Stimulated activated CD8-positive, alpha-beta memory T cell treated with anti-CD3 and anti-CD28 coated beads, Interleukin-4, amount 100 ng/mL, for 4 hours (primary cell): ENCODE data around the gene BICRA.

Source experiments
- DNase-seq, 2 donors: peaks; one replicate each; pipeline ENCODE4 v3.0.0-alpha.2; 2020; ENCODE audit warnings: low read depth in 2 of 2, low spot score in 1 of 2

The BICRA gene

GRCh38 chr19:47600246-47601179, 8.4 kb upstream of the BICRA start:
- DNase-seq: peak; percentile 99 to 100

- DNase-seq: no peak
Measured at GRCh38 chr19:47601180-47601904, 7.6 kb upstream of the BICRA start.

DNA sequence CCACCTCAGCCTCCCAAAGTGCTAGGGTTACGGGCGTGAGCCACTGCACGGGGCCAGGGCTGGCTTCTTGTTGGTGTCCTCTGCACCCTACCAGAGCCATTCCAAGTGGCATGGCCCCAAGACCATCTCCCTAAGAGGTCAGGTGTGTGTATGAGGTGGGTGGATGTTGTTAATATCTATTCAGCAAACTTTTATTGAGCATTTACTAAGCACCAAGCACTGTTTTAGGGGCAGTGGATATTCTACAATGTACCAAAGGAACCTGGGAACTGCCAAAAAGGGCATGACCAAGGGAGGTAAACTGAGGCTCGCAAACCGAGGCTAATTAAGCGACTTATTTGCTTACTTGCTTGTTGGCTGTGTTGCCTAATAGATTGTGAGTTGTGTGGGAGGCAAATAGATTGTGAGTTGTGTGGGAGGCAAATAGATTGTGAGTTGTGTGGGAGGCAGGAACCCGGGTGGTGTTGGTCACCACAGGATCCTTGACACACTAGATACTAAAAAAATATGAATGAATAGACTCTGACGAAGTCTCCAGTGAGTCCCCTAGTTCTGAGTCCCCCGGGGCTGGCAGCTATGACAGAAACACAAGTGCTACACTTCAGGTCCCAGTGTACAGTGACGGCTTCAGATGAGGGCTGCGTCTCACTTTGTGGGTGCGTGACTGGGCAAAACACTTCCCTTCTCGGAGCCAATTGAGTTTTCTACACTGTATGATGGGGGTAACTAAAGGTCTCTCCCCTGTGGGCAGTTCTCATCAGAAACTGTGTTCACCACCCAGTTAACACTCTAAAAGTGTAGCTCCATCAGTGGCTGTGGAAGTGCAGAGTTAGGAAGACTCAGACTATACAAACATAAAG, 5.0 kb upstream of the BICRA start:
- no peak for DNase-seq

DNA sequence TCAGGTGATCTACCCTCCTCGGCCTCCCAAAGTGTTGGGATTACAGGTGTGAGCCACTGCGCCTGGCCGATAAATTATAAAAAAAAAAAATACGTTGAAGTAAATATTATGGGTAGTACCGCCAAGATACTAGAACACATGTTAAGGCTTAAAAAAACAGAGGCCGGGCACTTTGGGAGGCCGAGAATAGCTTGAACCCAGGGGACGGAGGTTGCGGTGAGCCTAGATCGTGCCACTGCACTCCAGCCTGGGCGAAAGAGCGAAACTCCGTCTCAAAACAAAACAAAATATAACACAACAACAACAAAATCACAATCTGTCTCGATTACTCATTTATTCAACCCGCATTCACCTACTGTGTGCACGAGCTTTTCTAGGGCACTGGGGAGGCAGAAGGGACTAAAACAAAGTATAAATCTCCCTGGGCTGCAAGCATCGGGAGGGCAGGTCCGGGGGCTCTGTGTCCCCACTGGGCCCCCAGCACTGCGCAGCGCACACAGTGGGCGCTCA, 1.3 kb upstream of the BICRA start:
- DNase-seq: no peak

DNA sequence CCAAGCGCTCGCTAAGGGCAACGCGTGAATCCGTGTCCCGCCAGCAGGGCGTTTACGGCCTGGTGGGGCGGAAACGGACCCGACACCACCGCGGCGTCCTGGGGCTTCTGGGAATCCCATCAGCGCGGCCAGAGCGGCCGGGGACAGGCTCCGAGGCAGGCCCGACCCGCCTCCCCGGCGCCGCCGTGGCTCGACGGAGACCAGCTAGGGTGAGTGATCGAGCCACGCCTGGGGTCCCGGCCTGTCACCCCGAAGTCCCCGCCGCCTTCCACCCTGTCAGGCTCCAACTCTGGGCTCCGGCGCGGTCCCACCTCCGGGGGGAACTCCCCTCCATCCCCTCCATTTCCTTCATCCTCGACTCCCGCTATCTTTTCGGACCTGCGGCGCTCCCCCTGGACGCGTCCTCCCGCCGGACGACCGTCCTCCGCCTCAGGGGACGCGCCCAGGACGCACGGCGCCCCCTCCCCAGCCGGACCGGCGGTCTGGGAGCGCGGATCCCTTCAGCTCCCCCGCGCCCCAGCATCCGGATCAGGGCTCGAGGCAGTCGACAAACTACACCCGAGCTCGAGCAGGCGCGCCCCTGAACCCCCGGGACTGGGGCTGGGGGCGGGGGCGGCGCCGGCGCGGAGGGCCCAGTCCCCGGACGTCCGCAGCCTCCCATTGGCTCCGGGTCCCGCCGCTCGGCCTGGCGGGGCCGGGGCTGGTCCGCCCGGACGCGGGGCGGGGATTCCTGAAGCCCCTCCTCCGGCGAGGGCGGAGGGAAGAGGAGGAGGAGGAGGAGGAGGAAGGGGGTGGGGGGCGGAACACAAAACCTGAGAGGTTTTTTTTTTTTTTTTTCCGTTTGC, 638 bp upstream of the BICRA start:
- peak; percentile 84 to 92 for DNase-seq

DNA sequence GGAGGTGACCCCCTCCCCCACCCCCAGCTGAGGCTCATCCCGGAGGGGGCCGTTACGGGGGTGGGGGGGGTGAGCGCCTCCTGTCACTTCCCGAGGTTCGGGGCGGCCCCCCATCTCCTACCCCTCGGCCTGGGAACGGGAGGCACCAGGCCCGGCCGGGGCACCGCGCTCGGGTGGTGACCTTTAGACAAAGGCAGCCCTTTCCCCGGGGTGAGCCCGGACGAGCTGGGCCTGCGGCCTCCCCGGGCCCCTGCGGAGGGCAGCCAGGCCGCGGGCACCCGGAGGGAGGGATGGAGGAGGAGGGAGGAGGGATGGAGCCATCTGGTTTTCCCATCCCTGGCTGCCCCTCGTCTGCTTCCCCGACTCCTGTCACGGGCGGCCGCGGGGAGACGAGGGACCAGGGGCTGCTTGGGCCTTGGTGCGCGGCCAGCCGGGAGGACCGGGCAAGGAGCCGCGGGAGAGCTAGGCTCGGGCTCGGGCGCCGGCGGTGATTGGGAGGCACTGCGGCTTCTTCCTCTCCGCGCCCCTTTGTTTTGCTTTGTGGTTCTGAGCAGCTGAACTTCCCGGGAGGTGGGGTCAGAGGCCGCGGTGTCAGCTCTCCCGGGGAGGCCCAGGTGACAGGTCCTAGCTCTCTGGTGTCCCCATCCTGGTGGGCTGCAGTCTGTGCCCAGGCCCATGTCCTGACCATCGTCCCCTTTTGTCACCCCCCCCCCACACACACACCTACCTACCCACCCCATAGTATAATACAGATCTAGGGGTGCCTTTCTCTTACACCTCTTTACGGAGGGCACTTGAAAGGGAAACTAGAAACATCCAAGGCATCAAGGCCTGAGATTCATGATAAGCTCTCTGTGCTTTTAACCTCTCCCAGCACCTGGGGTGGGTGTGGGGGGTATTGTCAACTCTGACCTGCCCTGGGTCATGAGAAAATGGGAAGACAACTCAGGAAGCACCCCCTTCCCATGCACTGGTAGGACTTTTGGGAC, 1.3 kb downstream of the BICRA start:
- no peak for DNase-seq

GRCh38 chr19:47610902-47611301, 2.0 kb downstream of the BICRA start:
- no peak for DNase-seq

DNA sequence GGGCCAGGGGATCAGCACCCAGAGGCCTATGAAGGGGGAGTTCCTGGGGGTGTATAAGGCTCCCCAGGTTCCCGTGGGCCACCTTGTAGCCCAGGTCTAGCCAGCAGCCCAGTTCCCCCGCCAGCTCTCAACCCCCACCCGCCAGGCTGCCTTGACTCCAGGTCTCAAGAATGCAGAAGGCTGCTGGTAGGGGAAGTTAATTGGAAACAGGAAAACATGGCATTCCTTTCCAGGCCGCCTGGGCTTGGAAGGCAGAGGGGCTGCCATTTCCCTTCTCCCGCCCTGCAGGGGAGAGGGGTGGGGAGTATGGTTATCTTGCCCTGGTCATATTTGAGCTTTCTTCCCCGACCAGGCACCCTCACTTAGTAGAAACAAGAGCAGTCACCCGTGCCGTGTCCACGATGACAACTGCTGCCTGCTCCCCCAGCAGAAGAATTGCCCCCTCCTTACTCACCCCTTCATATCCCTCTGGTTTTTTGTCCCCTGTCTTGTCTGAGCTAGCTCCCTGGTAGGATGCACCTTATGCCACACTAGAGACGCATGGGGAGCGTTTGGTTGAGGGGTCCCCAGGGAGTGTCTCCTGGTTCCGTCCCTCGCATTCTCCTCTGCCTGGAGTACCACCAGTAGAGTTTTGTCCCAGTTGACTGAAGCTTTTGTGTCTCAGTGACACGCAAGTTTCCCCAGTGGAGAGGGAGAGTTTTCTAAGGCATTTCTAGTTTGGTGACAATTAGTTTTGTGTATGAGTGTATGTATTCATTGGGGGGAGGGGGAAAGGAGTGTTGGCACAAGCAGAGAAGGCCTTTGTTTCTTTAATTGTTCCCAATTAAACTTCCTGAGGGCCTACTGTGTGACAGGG, 4.5 kb downstream of the BICRA start:
- DNase-seq: no peak

- DNase-seq: no peak
Measured at GRCh38 chr19:47614021-47614295, 5.0 kb downstream of the BICRA start.

- DNase-seq: no peak
Measured at GRCh38 chr19:47614559-47614958, 5.6 kb downstream of the BICRA start.

DNA sequence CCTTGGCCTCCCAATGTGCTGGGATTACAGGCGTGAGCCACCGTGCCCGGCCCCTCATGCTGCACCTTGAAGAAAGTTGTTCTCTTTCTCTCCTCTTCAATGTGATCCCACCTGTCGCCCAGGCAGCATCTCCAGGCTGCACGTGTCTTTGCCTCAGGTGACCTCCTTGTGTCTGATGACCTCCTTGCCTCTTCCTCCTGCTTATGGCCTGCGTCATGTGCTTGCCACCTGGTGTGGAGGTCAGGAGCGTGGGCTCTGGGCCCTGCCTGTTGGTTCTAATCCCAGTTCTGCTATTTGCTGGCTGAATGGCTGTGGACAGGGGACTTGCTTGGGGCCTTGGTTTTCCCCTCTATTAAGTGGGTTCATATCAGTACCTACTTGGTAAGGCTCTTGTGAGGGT, 6.3 kb downstream of the BICRA start:
- no peak for DNase-seq

DNA sequence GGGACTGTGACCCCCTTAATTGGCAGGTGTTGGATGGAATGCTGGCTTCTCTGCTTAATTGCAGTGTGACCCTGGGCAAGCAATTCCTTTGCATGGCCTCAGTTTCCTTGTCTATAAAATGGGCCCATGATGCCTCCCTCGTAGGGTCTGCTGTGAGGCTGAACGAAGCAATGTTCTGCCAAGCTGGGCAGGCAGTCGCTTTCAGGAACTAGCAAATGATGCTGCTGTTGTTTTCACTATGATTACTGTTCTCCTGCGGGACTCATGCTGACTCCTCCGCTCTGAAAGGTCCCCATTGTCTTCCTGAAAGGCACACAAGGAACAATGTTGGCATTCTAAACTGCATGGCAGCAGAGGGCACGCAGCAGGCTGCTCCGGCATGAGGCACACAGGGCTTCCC, 6.8 kb downstream of the BICRA start:
- DNase-seq: no peak

GRCh38 chr19:47618771-47619170, 9.8 kb downstream of the BICRA start:
- no peak for DNase-seq

DNA sequence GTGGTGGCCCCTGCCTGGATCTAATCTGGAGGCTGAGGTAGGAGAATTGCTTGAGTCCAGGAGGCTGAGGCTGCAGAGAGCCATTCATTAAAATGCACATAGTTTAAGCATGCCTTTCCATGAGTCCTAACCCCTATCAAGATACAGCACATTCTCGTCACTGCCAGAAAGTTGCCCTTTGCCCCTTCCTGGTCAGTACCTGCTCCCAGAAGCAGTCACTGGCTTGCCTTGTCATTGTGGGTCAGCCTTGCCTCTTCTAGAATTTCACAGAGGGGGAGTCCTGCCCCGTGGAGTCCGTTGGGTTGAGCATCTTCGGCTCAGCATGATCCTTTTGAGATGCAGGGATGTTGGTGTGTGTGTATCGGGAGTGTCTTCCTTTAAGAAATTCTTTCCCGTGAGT, 10.8 kb downstream of the BICRA start:
- DNase-seq: no peak

- DNase-seq: no peak
Measured at GRCh38 chr19:47623151-47623920, 14.4 kb downstream of the BICRA start.

DNA sequence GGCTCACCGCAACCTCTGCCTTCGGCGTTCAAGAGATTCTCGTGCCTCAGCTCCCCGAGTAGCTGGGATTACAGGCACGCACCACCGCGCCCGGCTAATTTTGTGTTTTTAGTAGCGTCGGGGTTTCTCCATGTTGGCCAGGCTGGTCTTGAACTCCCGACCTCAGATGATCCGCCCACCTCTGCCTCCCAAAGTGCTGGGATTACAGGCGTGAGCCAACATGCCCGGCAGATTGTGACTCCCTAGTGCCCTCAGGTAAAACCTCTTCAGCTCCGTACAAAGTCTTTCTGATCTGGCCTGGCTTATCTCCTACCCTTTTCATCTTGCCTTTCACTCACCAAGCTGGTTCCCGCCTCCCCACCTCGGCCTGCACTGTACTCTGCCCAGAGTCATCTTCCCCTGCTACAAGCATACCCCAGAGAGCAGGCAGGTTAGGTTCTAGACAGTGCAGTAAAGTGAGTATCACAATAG, 15.0 kb downstream of the BICRA start:
- no peak for DNase-seq

DNA sequence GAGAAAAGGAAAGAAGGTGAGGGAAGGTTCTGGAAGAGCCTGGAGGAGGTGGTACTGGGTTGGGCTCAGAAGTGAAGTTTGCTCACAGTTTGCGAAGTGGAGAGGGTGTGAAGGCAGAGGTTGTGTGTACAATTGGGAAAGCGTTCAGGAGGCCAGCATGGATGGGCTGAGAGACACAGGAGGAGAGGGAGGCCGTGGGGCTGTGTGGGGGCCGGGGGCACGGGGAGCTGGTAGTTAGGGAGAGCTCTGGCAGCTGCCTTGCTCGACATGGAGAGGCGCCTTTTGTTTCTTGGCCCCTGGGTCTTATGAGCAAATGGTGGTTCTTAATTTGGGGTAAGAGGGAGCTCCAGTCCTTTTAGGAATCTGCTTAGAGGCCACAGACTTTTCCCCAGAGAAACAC, 16.7 kb downstream of the BICRA start:
- no peak for DNase-seq

DNA sequence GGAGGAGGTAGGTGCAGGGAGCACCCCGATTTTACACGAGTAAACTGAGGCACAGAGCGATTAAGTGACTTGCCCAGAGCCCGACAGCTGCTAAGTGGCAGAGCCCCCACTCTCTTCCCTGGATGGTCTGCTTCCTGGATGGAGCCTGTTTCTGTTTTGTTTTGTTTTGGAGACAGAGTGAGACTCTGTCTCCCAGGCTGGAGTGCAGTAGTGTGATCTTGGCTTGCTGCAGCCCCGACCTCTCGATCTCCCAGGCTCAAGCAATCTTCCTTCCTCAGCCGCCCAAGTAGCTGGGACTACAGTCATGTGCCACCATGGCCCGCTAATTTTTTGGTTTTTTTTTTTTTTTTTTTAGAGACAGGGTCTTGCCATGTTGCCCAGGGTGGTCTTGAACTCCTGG, 17.3 kb downstream of the BICRA start:
- no peak for DNase-seq
